C4-2B (cell line): ENCODE results near the gene GSDME.
"Not testable (repeated sequence)": the region's sequence is repeated elsewhere in the genome, so short reads cannot be mapped to it uniquely, and the experiment has no call there.

Experiments
- CTCF ChIP-seq: fragments of 450-650 bp; conservative IDR thresholded peaks from 2 replicates; pipeline ENCODE4 v1.5.1; 2017; ENCODE audit warnings: mild to moderate bottlenecking
- ZFX ChIP-seq: fragments of 450-650 bp; IDR thresholded peaks from 2 replicates; pipeline ENCODE4 v1.6.1; 2017

- TF ChIP-seq CTCF, ZFX: not testable (repeated sequence)
Measured at GRCh38 chr7:24794751-24795406, 37.6 kb upstream of the GSDME start.
